NOMO-1 (cell line): ENCODE data around the gene SERINC5.
"Not testable (repeated sequence)": the region's sequence is repeated elsewhere in the genome, so short reads cannot be mapped to it uniquely, and the experiment has no call there.

Experiments used
- DNase-seq, 2 experiments: peaks; one replicate each; lab custom pipeline; 2025; ENCODE audit not compliant: unreplicated experiment in 2 of 2; lab: John Stamatoyannopoulos, UW

The SERINC5 gene

GRCh38 chr5:80143491-80143890 is 112.4 kb downstream of the SERINC5 start:
- DNase-seq = no peak

GRCh38 chr5:80142996-80143395 is 112.9 kb downstream of the SERINC5 start:
- DNase-seq = no peak

- no peak for DNase-seq
These were observed 114.2 kb downstream of the SERINC5 start for GRCh38 chr5:80141681-80142080.

GRCh38 chr5:80141147-80141671 is 114.6 kb downstream of the SERINC5 start:
- peak; percentile 84 to 87 for DNase-seq

GRCh38 chr5:80140496-80140895 is 115.4 kb downstream of the SERINC5 start:
- DNase-seq = no peak

- no peak for DNase-seq
These were observed 116.3 kb downstream of the SERINC5 start for GRCh38 chr5:80139466-80139972.

- no peak for DNase-seq
These were observed 117.4 kb downstream of the SERINC5 start for GRCh38 chr5:80138486-80138885.

GRCh38 chr5:80136798-80137197 is 119.0 kb downstream of the SERINC5 start:
- DNase-seq = not testable (repeated sequence)

- no peak for DNase-seq
These were observed 121.0 kb downstream of the SERINC5 start for GRCh38 chr5:80134876-80135275.

- no peak for DNase-seq
These were observed 126.7 kb downstream of the SERINC5 start for GRCh38 chr5:80129146-80129545.

GRCh38 chr5:80128141-80128540 is 127.7 kb downstream of the SERINC5 start:
- no peak for DNase-seq

- DNase-seq = peak; percentile 68 to 87
These were observed 128.7 kb downstream of the SERINC5 start for GRCh38 chr5:80127116-80127552.

GRCh38 chr5:80125962-80126480 is 129.8 kb downstream of the SERINC5 start:
- peak; percentile 82 to 99 for DNase-seq

- peak; percentile 75 to 95 for DNase-seq
These were observed 130.6 kb downstream of the SERINC5 start for GRCh38 chr5:80125022-80125961.

- DNase-seq = no peak
These were observed 131.5 kb downstream of the SERINC5 start for GRCh38 chr5:80124121-80124918.

- DNase-seq = peak; percentile 64 to 93
These were observed 133.3 kb downstream of the SERINC5 start for GRCh38 chr5:80122579-80122978.

GRCh38 chr5:80119372-80119771 is 136.5 kb downstream of the SERINC5 start:
- no peak for DNase-seq

- DNase-seq = no peak
These were observed 138.4 kb downstream of the SERINC5 start for GRCh38 chr5:80117446-80117845.

- DNase-seq = no peak
These were observed 139.4 kb downstream of the SERINC5 start for GRCh38 chr5:80116465-80116864.

- DNase-seq = no peak
These were observed 139.8 kb downstream of the SERINC5 start for GRCh38 chr5:80116000-80116399.

- DNase-seq = no peak
These were observed 141.0 kb downstream of the SERINC5 start for GRCh38 chr5:80114860-80115259.
